ENCODE measurements around the gene ABO.

- TF ChIP-seq CTCF (conservative IDR thresholded peaks at IDR 0.05; ENCODE audit: low read length) (no peak), EZH2phosphoT487 (IDR thresholded peaks at IDR 0.05; ENCODE audit: borderline replicate concordance) (no peak)
Measured at GRCh38 chr9:133304477-133305377, 29.7 kb upstream of the ABO start.

Data from Loucy (cell line).